ENCODE results near the gene ACVRL1. TPM values are rescaled to one million over a fixed set of nuclear protein-coding genes. Genes with fewer than 3 reads are reported as not detected.

ACVRL1 gene
- total and polyA plus RNA-seq, 7 donors = 12.5 to 113 (median 64.0) TPM

GRCh38 chr12:51972849-51973273, 65.6 kb downstream of the ACVRL1 start:
- peak; percentile 75 for DNase-seq
- H3K4me1 ChIP-seq = peaks cover 0 to 48% (median 40%) of the 10 kb centered on the region in 4 donors
- intact Hi-C loops (cut with DNase I) = no loop called here
- H3K36me3 ChIP-seq = peaks cover 14 to 28% (median 18%) of the 10 kb centered on the region in 4 donors
- no peak for TF ChIP-seq POLR2A (IDR thresholded peaks at IDR 0.05)
- no peak for TF ChIP-seq CTCF (IDR thresholded peaks at IDR 0.05)
- TF ChIP-seq POLR2AphosphoS5 (IDR thresholded peaks at IDR 0.05) = peak in 1 of 4 donors; percentile 68
- H3K27ac ChIP-seq = peak overlapping the region in 3 of 4 donors; percentile 36 to 48 (median 37)
- H3K27me3 ChIP-seq = no peaks in the 10 kb centered on the region
- WGBS, 2 donors = 37 to 68% methylated on average over 9 of the region's 9 CpGs
- H3K4me3 ChIP-seq = no peak overlapping the region
- H3K9me3 ChIP-seq = no peaks in the 10 kb centered on the region

Other genes with a start within 250 kb of the ACVRL1 start
- under 1 TPM in 2 of 4 donors, not detected in 2; 0.28 to 0.36 TPM for gene FIGNL2, start 58.8 kb upstream of the ACVRL1 start, total RNA-seq
- gene FIGNL2, start 58.8 kb upstream of the ACVRL1 start, polyA plus RNA-seq = under 1 TPM in 1 of 3 donors, not detected in 2; 0.36 TPM
- not detected for gene ANKRD33, start 19.4 kb upstream of the ACVRL1 start, total RNA-seq
- under 1 TPM in 1 of 3 donors, not detected in 2; 0.16 TPM for gene ANKRD33, start 19.4 kb upstream of the ACVRL1 start, polyA plus RNA-seq
- 1 to 10 TPM; 7.2 to 9.8 (median 8.6) TPM for gene ACVR1B, start 44.2 kb downstream of the ACVRL1 start, total RNA-seq
- 10 to 100 TPM; 10.8 to 30.7 (median 11.1) TPM for gene ACVR1B, start 44.2 kb downstream of the ACVRL1 start, polyA plus RNA-seq
- gene TAMALIN, start 99.4 kb downstream of the ACVRL1 start, total RNA-seq = 10 to 100 TPM in 2 of 4 donors, 1 to 10 TPM in 2; 9.2 to 11.1 (median 10.1) TPM
- 10 to 100 TPM in 1 of 3 donors, 1 to 10 TPM in 2; 4.2 to 17.0 (median 4.9) TPM for gene TAMALIN, start 99.4 kb downstream of the ACVRL1 start, polyA plus RNA-seq
- 100 to 1,000 TPM in 3 of 4 donors, 10 to 100 TPM in 1; 41.7 to 276 (median 167) TPM for gene NR4A1, start 143.9 kb downstream of the ACVRL1 start, total RNA-seq
- 10 to 100 TPM; 31.2 to 65.9 (median 45.0) TPM for gene NR4A1, start 143.9 kb downstream of the ACVRL1 start, polyA plus RNA-seq
- 10 to 100 TPM; 30.2 to 48.7 (median 38.2) TPM for gene ATG101, start 162.5 kb downstream of the ACVRL1 start, total RNA-seq
- 10 to 100 TPM; 58.9 to 64.5 (median 61.7) TPM for gene ATG101, start 162.5 kb downstream of the ACVRL1 start, polyA plus RNA-seq
- gene SMIM41, start 172.2 kb downstream of the ACVRL1 start, total RNA-seq = 1 to 10 TPM in 2 of 4 donors, under 1 TPM in 1, not detected in 1; 0.41 to 5.7 (median 1.2) TPM
- gene SMIM41, start 172.2 kb downstream of the ACVRL1 start, polyA plus RNA-seq = under 1 TPM in 1 of 3 donors, not detected in 2; 0.61 TPM